Mucosa of descending colon (tissue), 3 donors: ENCODE measurements around the gene FBXL16. TPM values are rescaled to one million over a fixed set of nuclear protein-coding genes. Genes with fewer than 3 reads are reported as not detected.

Experiments
- ATAC-seq: fragments of 200-7000 bp; cut with Tn5 transposase; one replicate; pipeline ENCODE4 v1.9.1; 2020; ENCODE audit warnings: mild to moderate bottlenecking, moderate library complexity
- DNase-seq, 3 donors: peaks; one replicate each; pipeline ENCODE4 v3.0.0-alpha.2; 2020
- H3K36me3 ChIP-seq: fragments of 200-600 bp; one replicate; pipeline ENCODE4 v1.8.0; 2021; ENCODE audit warnings: low read depth, mild to moderate bottlenecking
- H3K4me1 ChIP-seq: fragments of 200-600 bp; one replicate; pipeline ENCODE4 v1.8.0; 2021; ENCODE audit warnings: low read depth, mild to moderate bottlenecking
- H3K4me3 ChIP-seq: fragments of 200-600 bp; one replicate; pipeline ENCODE4 v1.8.0; 2021; ENCODE audit warnings: mild to moderate bottlenecking
- H3K9me3 ChIP-seq: fragments of 200-600 bp; one replicate; pipeline ENCODE4 v1.8.0; 2021; ENCODE audit warnings: mild to moderate bottlenecking
- intact Hi-C, 2 donors: fragments of 100-400 bp; cut with DNase I in 1 of 2; cut with micrococcal nuclease in 1 of 2; formaldehyde crosslinking; loops; one replicate each; pipeline versions ENCODE4 v1.11.0 to v1.11.1; 2022; cut with DNase I, micrococcal nuclease
- total RNA-seq, 3 donors: library from RNA; stranded (reverse); fragmentation: NEBNext Ultra II Directional in 2 of 3; extraction: Animal tissue kit (Norgen Biotek cat#: 25700) in 2 of 3; gene quantifications; one replicate each; pipeline versions ENCODE4 v1.2.1 to v1.2.4, GENCODE V29; 2021 to 2023
- TF ChIP-seq, protein P1 (sequence below): fragments of 200-600 bp; IDR thresholded peaks from one replicate; pipeline ENCODE4 v1.8.0; 2022; ENCODE audit warnings: antibody characterized with exemption, mild to moderate bottlenecking
- donor health status: DM: no; HTN: no; CAD: no; lungs with moderate emphysema.
- donor health status: DM: no; HTN: no; CAD: no.
- donor health status: DM: no; HTN: yes; CAD: no.

Gene FBXL16
- total RNA-seq, 3 donors from 2014 or later, result 1.3 to 2.2 (median 2.1) TPM

DNA sequence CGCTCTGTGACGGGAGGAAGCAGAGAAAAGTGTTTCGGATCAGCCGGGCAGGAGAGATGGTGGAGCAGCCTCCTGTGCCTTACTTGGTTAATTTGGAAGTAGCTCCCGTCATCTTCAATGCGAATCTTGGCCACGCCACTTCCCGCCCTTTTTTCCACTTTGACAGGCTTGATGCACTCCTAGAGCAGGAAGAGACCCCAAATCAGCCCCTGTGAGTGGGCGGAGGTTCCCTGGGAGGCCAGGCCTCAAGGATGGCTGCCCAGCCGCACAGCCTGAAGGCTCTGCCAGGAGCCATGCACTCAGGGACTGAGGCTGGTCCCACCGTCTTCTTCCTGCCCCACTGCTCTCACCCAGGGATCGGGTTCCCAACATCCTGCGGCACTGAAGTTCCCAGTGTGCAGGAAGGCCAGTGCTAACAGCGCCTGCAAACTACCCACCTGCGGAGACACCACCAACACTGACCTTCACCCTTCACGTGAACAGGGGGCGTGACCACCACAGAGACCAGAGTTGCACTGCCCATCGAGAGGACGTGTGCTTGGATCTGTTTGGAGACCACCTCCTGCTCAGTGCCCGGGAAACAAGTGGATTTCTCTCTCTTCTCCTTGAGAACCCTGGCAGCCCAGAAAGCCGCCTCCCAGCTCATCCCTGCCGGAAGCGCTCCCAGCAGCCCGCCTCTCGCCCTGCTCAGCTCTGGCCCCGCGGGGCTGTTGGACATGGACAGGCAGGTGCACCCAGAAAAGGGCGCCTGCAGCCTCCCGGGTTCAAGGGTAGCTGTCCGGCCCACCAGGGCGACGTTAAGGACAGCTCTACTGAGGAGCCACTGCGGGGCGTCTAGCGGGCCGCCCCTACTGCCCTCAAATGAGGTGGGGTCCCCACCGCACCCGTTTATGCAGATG, 34.2 kb upstream of the FBXL16 start:
- intact Hi-C loops, result no loop called here
- Histone ChIP-seq H3K4me3 (peak overlapping the region; percentile 84), H3K4me1 (peaks cover 20% of the 10 kb centered on the region), H3K9me3 (no peaks in the 10 kb centered on the region), H3K36me3 (no peaks in the 10 kb centered on the region)
- ATAC-seq (peak; percentile 22), DNase-seq (peak in 1 of 3 donors; percentile 62)
- TF ChIP-seq, protein P1, sequence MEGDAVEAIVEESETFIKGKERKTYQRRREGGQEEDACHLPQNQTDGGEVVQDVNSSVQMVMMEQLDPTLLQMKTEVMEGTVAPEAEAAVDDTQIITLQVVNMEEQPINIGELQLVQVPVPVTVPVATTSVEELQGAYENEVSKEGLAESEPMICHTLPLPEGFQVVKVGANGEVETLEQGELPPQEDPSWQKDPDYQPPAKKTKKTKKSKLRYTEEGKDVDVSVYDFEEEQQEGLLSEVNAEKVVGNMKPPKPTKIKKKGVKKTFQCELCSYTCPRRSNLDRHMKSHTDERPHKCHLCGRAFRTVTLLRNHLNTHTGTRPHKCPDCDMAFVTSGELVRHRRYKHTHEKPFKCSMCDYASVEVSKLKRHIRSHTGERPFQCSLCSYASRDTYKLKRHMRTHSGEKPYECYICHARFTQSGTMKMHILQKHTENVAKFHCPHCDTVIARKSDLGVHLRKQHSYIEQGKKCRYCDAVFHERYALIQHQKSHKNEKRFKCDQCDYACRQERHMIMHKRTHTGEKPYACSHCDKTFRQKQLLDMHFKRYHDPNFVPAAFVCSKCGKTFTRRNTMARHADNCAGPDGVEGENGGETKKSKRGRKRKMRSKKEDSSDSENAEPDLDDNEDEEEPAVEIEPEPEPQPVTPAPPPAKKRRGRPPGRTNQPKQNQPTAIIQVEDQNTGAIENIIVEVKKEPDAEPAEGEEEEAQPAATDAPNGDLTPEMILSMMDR, result no peak

DNA sequence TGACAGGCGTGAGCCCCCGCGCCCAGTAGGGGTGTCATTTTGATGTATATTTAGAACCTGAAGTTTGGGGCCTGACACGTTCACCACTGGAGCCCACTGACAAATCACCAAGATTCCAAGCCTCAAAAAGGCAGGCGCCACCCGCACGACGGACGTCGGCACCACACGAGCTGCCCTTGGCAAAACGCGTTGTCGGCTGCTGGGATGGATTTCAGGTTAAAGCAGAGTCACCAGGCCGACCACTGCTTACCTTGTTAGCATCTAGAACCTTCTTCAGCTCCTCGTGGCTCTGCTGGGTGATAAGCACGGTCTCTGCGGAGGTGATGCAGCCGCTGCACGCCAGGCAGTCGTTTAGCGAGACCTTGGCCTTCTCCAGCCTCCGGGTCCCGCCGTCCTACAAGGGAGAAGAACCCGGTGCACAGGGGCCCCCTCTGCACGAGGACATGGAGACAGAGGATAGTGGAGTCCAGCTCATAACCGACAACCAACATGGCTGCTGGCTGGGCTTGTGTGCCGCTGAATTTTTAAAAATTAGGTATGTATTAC, 31.4 kb upstream of the FBXL16 start:
- TF ChIP-seq, protein P1, result no peak
- no peak for ATAC-seq
- intact Hi-C loops, result no loop called here
- H3K36me3 ChIP-seq, result peaks cover 9% of the 10 kb centered on the region
- peak in 1 of 3 donors; percentile 49 for DNase-seq
- H3K9me3 ChIP-seq, result no peaks in the 10 kb centered on the region
- no peak overlapping the region for H3K4me3 ChIP-seq
- peaks cover 20% of the 10 kb centered on the region for H3K4me1 ChIP-seq

DNA sequence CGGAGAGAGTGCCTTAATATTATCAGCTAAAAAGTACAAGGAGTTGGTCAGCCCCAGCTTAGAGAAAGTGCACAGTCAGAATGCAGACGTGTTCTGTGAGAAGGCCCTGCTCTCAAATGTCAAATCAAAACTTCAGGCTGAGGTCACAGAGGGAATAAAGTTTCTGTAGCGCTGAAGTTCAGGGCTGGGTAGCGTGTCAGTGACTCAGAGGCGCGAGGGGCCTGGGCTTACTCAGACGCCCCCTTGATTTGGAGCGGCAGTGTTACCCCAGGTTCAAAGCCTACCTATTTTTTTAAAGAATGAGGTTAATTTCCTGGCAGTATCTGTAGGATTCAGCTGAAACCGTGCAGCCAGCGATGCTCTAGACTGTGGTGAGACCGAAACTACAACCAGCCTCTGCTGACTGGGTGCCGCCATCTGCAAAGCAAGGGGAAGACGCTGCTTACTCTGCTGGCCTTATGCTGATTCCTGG, 30.4 kb upstream of the FBXL16 start:
- peaks cover 18% of the 10 kb centered on the region for H3K4me1 ChIP-seq
- no peaks in the 10 kb centered on the region for H3K9me3 ChIP-seq
- H3K36me3 ChIP-seq, result peaks cover 9% of the 10 kb centered on the region
- ATAC-seq (no peak), DNase-seq (no peak)
- H3K4me3 ChIP-seq, result no peak overlapping the region
- TF ChIP-seq, protein P1, result no peak
- intact Hi-C loops, result no loop called here

DNA sequence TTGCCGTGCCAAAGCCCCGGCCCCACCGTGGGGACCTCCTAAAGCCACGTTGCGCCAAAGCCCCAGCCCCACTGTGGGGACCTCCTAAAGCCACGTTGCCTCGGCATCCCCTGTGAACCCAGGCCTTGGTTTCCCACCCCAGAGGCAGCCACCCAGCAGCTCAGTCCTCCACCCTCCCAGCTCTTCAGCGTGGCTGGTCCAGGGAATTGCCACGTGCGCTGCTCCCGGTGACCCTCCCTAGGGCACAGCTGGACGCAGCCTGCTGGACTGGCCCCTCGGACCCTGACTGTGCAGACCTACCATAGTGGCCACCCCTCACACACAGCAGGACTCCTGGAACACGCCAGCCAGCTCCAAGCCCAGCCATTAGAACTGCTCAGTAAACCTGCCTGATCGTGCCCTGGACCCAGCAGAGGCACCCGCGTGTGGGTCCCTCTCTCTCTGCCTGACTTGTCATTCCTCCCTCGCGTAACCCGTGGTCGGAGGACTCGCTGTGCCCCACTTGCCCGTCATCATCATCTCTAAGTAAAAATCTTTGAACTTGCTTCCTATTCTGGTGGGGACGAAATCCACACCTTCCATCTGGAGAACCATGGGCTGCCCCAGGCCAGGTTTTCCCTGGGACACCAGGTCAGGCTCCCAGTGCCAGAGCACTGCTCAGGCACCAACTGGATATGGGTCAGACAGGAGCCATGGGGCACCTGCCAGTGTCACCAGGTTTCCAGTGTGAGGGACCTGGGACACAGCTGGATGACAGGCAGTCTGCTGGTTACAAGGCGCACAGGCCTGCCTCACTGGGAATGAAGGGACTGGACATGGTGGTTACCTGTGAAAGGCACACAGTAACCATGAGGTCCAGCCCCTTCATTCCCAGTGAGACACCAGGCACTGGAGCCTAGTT, 29.6 kb upstream of the FBXL16 start:
- TF ChIP-seq, protein P1, result no peak
- DNase-seq, result no peak
- no peak overlapping the region for H3K4me3 ChIP-seq
- H3K9me3 ChIP-seq, result no peaks in the 10 kb centered on the region
- no peak for ATAC-seq
- intact Hi-C loops, result no loop called here
- peaks cover 9% of the 10 kb centered on the region for H3K36me3 ChIP-seq
- H3K4me1 ChIP-seq, result peaks cover 17% of the 10 kb centered on the region

DNA sequence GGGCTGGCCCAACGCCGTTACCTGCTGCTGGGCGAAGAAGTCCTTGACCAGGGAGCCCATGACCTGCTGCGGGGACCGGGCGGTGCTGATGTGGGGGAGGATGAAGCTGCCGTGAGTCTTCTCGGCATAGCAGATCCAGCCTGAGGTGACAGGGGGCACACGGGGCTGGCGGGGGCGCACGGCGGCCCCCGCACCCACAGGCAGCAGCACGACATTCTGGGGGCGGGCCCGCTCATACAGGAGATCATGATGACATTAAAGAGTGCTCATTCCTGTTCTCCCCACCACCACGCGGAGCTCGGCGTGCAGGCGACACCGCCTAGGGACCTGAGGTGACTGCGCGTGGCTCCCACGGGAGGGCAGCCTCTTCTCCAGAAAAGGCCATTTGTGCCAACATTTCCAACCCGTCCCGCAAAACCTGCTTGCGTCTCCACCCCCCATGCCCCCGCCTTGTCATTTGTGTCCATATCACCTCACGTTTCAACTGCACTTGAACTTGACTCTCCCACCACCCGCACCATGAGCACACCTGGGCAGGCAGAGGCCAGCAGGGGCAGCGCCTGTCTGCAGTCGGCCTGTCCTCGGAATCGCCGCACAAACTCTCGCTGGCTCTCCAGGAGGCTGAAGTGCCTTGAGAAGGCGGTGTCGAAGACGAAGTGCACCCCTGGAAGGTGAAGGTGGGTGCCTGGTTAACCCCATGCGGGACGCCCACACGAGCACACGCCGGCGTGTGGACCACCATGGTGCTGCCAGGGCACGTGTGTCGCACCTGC, 28.8 kb upstream of the FBXL16 start:
- DNase-seq (peak in 1 of 3 donors; percentile 47), ATAC-seq (no peak)
- intact Hi-C loops, result no loop called here
- TF ChIP-seq, protein P1, result no peak
- Histone ChIP-seq H3K36me3 (peaks cover 9% of the 10 kb centered on the region), H3K4me1 (peaks cover 9% of the 10 kb centered on the region), H3K4me3 (no peak overlapping the region), H3K9me3 (no peaks in the 10 kb centered on the region)
